Uterus (tissue), 2 donors: ENCODE measurements around the gene ARHGAP10.

ENCODE experiments used
- CTCF ChIP-seq, 4 experiments: fragments of 200-600 bp in 2 of 4; fragments of 450-650 bp in 2 of 4; sonication (generic) in 2 of 4; IDR thresholded peaks; one replicate each; pipeline ENCODE4 v1.5.1; 2016 to 2019; ENCODE audit warnings: antibody characterized with exemption in 4 of 4, mild to moderate bottlenecking in 2 of 4, moderate library complexity in 1 of 4
- POLR2A ChIP-seq, 2 donors: fragments of 450-650 bp; IDR thresholded peaks; one replicate each; pipeline ENCODE4 v1.6.1; 2016; ENCODE audit warnings: antibody characterized with exemption in 2 of 2, mild to moderate bottlenecking in 1 of 2, moderate library complexity in 1 of 2

GRCh38 chr4:147991543-147992283 is 259.8 kb downstream of the ARHGAP10 start:
- no peak for TF ChIP-seq CTCF (IDR thresholded peaks at IDR 0.05)
- no peak for TF ChIP-seq POLR2A (IDR thresholded peaks at IDR 0.05)
